ENCODE data around the gene TMEM191B.
A peak's percentile ranks its signal among the peaks of the same experiment; 100 is the strongest.
"Not testable (repeated sequence)": the region's sequence is repeated elsewhere in the genome, so short reads cannot be mapped to it uniquely, and the experiment has no call there.

TMEM191B gene

GRCh38 chr22:18575686-18576085 lies 48.1 kb downstream of the TMEM191B start:
- H3K27ac Mint-ChIP-seq; ATAC-seq (replicated peaks); DNase-seq; H3K9me3 Mint-ChIP-seq; H3K36me3 Mint-ChIP-seq (ENCODE audit: insufficient read depth); H3K4me1 Mint-ChIP-seq (ENCODE audit: low read depth in 2 of 2); H3K27me3 Mint-ChIP-seq; H3K4me3 Mint-ChIP-seq: not testable (repeated sequence)

- H3K4me1 Mint-ChIP-seq (ENCODE audit: low read depth in 2 of 2); H3K36me3 Mint-ChIP-seq (ENCODE audit: insufficient read depth): not testable (repeated sequence)
- ATAC-seq (replicated peaks) = peak; percentile 46
Observed at GRCh38 chr22:18577090-18577818, 49.7 kb downstream of the TMEM191B start.

GRCh38 chr22:18577847-18578246 lies 50.2 kb downstream of the TMEM191B start:
- H3K9me3 Mint-ChIP-seq; H3K4me1 Mint-ChIP-seq (ENCODE audit: low read depth in 2 of 2); H3K4me3 Mint-ChIP-seq; H3K27me3 Mint-ChIP-seq; H3K36me3 Mint-ChIP-seq (ENCODE audit: insufficient read depth); H3K27ac Mint-ChIP-seq: not testable (repeated sequence)
- DNase-seq (peak in 1 of 3 experiments; percentile 30), ATAC-seq (replicated peaks) (peak; percentile 81)

More at GRCh38 chr22:18577090-18577818, 49.7 kb downstream of the TMEM191B start:
- not testable (repeated sequence) for H3K4me3 Mint-ChIP-seq, DNase-seq, H3K27ac Mint-ChIP-seq, H3K9me3 Mint-ChIP-seq, H3K27me3 Mint-ChIP-seq

Data from effector memory CD8-positive, alpha-beta T cell (primary cell).